ENCODE results near the gene RPS2. TPM values are rescaled to one million over a fixed set of nuclear protein-coding genes. Genes with fewer than 3 reads are reported as not detected.

The RPS2 gene
- total RNA-seq, 1 experiment from 2014 or later: 10,766 TPM

DNA sequence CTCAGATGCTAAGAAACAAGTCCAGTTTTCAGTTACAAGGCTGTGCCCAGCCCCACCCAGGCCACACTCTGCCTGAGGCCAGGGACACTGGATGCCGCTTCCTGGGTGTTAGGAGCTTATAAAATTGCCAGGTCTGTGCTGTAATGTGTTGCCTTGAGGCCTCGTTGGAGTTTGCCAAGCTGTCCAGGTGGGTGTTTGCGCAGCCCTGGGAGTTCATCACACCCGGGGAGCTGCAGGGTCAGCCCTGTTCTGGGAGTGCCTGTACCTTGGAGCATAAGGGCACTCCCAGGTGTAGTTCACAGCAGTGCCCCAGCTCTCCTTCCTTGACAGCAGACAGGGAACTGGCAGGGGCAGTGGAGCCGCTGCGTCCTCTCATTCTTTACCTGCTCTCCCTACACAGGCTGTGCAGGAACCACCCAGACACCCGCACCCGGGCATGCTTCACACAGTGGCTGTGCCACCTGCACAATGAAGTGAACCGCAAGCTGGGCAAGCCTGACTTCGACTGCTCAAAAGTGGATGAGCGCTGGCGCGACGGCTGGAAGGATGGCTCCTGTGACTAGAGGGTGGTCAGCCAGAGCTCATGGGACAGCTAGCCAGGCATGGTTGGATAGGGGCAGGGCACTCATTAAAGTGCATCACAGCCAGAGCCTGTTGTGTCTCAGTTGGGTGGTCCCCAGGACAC lies 21.0 kb upstream of the RPS2 start:
- DNase-seq (ENCODE audit: low read depth): no peak
- in situ Hi-C loops (cut with HindIII; ENCODE audit: low pct_unique_long_range_greater_than_20kb, low sequenced_read_pairs): no loop called here

DNA sequence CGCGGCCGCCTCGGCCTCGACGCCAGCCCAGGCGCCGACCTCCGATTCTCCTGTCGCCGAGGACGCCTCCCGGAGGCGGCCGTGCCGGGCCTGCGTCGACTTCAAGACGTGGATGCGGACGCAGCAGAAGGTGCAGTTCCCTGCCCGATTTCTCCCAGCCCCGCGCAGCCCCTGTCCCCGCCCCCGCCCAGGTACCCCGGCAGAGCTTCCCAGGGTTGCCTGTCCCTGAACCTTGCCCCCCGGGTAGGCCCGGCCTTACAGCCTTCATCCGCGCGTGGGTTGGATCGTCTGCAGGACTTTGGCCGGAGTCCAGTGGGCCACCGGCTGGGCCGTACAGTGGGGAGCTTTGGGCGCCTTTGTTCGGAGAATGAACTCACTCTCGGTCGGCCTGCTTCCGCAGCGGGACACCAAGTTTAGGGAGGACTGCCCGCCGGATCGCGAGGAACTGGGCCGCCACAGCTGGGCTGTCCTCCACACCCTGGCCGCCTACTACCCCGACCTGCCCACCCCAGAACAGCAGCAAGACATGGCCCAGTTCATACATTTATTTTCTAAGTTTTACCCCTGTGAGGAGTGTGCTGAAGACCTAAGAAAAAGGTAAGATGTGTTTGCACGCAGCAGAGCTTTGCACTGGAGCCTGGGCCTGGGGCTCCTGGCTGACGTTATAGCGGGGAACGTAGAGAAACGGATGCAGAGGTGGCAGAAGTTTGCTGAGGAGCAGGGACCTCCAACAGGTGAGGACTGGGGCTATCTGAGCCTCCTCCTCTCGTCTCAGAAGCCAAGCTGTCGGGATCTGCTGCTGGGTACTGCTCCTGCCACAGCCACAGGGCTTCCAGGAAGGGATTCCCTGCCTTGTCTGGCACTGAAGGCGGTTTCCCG lies 20.0 kb upstream of the RPS2 start:
- in situ Hi-C loops (cut with HindIII; ENCODE audit: low pct_unique_long_range_greater_than_20kb, low sequenced_read_pairs): no loop called here
- no peak for DNase-seq (ENCODE audit: low read depth)

DNA sequence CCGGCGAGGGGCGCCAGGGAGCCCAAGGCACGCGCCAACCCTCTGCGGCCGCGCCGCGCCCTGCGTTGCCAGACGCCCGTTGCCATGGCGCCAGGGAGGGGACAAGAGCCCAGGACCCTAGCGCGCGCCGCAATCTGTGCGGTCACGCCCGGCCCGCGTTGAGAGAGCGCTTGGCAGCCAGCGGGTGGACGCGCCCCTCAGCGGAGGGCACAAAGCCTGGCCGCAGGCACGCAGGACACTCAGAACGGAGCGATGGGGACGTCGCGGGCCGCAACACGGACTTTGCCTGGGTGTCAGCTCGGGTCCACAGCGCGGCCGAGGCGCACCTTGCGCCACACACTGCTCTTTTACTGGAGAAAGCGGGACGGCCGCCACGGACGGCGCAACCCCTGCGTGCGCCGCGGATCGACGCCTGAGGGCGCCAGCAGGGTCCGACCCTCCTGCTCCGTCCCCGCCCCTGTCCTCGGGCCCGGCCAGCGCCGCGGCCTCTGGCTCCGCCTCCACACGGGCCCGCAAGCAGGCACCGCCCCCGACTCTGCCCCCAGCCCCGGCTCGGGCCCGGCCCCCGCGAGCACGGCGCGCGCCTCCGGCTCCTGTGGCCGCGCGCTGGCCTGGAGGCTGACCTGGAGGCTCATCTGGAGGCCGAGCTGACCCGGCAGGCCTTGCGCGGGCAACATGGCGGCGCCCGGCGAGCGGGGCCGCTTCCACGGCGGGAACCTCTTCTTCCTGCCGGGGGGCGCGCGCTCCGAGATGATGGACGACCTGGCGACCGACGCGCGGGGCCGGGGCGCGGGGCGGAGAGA lies 19.1 kb upstream of the RPS2 start, which contains the start of gene GFER:
Gene GFER, plus strand, starts transcription at position 650 of the 803 bp plus-strand sequence. Its CDS starts 26 bp downstream, at position 676.
- in situ Hi-C loops (cut with HindIII; ENCODE audit: low pct_unique_long_range_greater_than_20kb, low sequenced_read_pairs): no loop called here
- DNase-seq (ENCODE audit: low read depth): peak; percentile 92

DNA sequence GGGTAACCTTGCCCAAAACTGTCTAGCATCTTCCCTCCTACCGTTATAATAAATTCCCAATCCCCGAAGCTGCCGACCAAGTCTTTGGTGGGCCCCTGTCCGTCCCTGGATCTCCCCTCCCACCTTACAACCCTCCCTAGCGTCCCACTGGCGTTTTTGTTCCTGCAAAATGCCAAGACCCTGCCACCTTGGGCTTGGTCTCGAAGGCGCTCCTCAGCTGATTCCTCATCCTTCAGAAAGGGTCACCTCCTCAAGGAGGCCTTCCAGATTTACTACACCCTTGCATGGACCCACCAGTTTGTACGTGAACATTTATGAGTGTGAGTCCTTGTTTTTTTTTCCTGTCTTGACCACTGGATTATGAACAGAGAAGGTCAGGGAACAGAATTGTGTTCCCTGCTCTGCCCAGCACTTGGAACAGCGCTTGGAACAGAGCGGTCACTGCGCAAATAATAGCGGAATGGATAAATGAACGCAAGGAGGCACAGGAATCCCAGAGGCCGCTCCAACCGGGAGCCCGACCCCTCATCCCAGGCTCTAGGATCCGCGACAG lies 18.4 kb upstream of the RPS2 start:
- in situ Hi-C loops (cut with HindIII; ENCODE audit: low pct_unique_long_range_greater_than_20kb, low sequenced_read_pairs): no loop called here
- no peak for DNase-seq (ENCODE audit: low read depth)

DNA sequence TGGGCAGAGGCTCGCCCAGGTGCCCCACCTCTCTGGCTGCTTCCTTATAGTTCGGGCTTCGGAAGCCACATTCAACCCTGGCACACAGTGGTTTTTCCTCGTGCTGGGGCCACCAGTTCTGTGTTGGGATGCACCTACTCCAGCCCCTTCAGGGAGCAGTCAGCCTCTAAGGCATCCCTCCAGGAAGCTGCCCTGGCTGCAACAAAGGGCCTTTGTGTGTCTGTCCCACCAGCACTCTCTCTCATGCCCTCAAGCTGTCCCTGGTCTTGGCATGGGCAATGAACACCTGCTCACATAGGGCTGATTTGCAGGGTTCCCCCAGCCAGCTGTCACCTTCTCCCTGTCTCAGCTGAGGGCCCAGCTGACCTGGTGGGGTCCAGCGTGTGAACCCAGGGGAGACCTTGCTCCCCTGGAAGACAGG lies 17.4 kb upstream of the RPS2 start:
- no peak for DNase-seq (ENCODE audit: low read depth)
- in situ Hi-C loops (cut with HindIII; ENCODE audit: low pct_unique_long_range_greater_than_20kb, low sequenced_read_pairs): no loop called here

DNA sequence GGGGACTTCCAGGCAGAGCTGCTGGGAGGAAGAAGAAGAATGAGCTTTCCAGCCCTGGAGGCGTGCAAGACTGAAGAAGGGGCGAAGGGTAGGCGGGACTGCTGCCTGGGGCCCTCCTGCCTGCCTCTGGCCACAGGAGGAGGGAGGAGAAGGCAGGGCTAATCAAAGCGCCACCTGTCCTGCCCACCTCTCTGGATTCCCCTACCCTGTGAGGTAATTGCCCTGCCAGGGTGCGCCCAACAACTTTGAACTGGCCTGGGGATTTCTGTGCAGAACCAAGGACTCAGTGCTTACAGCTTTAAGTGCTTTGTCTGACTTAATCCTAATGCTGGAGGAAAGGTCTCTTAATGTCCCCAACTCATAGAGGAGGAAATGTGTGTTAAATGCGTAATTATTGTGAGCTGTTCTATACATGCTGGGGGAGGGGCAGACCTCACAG lies 16.8 kb upstream of the RPS2 start, which contains the start of gene NOXO1:
Gene NOXO1, minus strand, starts transcription at position 72 of the 439 bp plus-strand sequence. CDS start 290 bp downstream, outside the sequence.
- DNase-seq (ENCODE audit: low read depth): no peak
- in situ Hi-C loops (cut with HindIII; ENCODE audit: low pct_unique_long_range_greater_than_20kb, low sequenced_read_pairs): no loop called here

DNA sequence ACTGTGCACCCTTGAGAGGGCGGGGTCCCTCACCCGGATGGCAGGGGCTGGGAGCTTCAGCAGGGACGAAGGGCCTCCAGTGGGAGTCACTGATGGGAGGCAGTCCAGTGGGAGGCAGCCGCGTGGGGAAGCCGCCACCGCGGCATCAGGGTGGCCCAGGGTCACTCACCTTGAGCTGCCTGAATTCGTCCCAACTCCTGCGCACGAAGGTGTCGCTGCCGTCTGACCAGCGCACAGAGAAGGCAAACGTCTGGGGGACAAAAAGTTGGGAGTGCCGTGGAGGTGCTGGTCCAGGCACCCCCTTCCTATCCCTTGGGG lies 16.1 kb upstream of the RPS2 start:
- DNase-seq (ENCODE audit: low read depth): no peak
- in situ Hi-C loops (cut with HindIII; ENCODE audit: low pct_unique_long_range_greater_than_20kb, low sequenced_read_pairs): no loop called here

DNA sequence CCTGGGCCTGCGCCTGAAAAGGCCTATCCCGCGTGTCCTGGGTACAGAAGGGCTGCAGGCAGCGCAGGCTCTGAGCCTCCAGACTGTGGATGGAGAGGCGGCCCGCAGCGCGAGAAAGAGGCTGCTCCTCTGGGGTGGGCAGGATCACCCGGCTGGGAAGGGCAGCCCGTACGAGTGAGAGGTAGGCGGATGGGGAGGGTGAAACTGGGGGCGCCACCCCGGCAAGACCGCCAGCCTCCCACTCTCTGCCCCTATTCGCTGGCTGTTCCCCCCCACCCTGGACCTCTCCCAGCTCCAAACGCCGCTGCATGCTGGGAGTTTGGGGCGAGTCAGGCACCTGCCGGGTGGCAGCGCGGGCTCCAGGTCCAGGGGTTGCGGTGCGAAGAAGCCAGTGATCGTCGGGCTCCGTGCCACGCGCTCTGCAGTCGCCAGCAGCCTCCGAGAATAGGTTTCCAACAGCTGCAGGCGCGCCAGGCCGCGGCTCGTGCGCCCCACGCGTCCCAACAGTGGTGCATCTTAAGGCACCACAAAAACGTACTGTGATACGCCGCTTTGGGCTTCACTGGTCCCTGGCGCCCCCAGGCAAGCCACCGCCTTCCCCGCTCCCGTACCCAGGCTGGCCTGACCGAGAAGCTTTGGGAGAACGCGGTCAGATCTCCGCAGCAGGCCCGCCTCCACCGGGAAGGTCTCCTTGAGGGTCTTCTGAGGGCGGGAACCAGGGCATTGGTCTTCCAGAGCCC lies 15.6 kb upstream of the RPS2 start:
- DNase-seq (ENCODE audit: low read depth): no peak
- in situ Hi-C loops (cut with HindIII; ENCODE audit: low pct_unique_long_range_greater_than_20kb, low sequenced_read_pairs): no loop called here

DNA sequence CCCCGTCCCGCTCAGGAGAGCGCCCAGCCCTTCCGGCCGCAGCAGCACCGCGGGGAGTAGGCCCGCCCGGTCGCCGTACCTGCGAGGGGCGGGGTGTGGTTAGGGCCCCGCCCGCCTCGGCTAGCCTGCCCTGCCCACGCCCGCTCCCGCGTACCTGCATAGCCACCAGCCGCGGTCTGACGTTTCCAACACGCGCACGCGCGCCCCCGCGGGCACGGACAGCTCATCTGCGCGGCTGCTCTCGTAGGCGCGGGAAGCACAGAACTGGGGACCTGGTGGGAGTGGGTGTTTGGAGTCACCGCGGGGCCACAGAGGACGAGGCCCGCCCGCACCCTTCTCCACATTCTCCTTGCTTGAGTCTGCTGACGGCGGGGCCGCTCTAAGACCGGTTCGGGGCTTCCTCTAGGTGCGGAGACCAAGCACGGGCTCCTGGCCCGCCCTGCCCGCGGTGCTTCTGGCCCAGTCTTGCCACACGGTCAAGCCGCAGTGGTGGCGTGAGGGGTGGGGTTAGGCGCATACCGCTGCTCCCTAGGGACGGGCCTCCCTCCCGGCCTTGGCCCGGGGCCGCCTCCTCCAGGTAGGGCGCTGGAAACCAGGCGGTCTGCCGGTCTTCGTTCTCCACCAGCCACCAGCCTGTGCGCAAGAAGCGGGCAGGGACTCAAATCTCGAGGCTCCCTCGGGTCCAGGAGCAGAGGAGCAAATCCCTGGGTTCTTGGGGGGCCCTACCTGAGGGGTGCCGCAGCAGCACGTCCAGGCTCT lies 14.8 kb upstream of the RPS2 start:
- DNase-seq (ENCODE audit: low read depth): no peak
- in situ Hi-C loops (cut with HindIII; ENCODE audit: low pct_unique_long_range_greater_than_20kb, low sequenced_read_pairs): no loop called here

DNA sequence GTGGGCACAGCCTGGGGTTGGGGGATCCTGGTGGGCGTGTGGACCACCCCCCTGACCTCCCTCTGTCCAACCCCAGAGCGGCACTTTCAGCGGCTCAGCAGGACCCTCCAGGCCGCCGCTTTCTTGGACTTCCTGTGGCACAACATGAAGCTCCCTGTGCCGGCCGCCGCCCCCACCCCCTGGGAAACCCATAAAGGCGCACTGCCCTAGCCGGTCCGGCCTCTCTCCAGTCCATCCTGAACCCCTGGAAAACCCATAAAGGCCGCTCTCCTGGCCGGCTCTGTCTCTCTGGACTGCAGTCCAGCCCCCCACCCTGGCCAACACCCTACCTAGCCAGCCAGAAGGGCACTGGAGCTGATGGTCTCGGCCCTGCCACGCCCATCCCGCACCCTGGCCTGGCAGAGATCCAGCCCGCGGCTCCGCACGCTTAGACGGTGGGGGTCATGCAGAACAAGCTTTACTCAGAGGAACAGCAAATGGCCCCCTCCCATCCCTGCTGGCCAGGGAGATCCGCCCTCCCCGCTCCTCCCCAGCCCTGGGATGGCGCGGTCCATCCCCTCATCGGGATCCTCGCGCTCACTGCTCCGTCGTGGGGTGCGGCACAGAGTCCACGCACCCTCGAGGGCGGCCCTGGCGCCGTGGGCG lies 14.0 kb upstream of the RPS2 start:
- in situ Hi-C loops (cut with HindIII; ENCODE audit: low pct_unique_long_range_greater_than_20kb, low sequenced_read_pairs): no loop called here
- DNase-seq (ENCODE audit: low read depth): no peak

DNA sequence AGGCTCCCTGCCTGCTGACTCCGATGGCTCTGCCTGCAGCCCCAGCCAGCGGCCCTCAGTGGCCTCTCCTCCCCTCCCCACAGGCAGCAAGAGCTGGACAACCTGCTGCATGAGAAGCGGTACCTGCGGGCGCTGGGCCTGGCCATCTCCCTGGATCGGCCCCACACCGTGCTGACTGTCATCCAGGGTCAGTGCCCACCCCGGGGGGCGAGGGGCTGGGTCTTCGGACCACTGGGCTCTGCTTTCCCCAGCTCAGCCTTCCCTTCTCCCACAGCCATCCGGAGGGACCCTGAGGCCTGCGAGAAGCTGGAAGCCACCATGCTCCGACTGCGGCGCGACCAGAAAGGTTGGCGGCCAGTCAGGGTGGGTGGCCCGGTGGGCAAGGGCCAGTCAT lies 13.2 kb upstream of the RPS2 start:
- in situ Hi-C loops (cut with HindIII; ENCODE audit: low pct_unique_long_range_greater_than_20kb, low sequenced_read_pairs): no loop called here
- no peak for DNase-seq (ENCODE audit: low read depth)

DNA sequence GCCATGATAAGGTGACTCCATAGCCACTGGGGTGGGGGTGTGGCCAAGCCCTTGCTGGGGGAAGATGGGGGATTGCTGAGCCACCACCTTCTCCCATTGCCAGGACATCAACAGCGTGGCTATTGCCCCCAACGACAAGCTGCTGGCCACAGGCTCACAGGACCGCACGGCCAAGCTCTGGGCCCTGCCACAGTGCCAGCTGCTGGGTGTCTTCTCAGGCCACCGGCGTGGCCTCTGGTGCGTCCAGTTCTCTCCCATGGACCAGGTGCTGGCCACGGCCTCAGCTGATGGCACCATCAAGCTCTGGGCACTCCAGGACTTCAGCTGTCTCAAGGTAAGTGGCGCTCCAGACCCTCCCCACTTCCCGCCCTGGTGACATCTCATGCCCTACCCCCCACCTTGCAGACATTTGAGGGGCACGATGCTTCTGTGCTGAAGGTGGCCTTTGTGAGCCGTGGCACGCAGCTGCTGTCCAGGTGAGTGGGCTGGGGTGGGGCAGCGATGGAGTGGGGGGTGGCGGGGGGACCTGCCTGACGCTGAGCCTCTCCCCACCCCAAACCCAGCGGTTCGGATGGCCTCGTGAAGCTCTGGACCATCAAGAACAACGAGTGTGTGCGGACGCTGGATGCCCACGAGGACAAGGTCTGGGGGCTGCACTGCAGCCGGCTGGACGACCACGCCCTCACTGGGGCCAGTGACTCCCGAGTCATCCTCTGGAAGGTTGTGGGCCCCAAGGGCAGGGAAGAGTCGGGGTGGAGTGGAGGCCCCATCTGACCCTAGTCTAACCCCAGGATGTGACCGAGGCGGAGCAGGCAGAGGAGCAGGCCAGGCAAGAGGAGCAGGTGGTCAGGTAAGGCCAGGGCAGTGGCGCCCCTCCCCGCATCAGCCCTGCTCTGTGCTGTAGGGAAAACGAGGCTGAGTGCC lies 12.6 kb upstream of the RPS2 start:
- no peak for DNase-seq (ENCODE audit: low read depth)
- in situ Hi-C loops (cut with HindIII; ENCODE audit: low pct_unique_long_range_greater_than_20kb, low sequenced_read_pairs): no loop called here

DNA sequence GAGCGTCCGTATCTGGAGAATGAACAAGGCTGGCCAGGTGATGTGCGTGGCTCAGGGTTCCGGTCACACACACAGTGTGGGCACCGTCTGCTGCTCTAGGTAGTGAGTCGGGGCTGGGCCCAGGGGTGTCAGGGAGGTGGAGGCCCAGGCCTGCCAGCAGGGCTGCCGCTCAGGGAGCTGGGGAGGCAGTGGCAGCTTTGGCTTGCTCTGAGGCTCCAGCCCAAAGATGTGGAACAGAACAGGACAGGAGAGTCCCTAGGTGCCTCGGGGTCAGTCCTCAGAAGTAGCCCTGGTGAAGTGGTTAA lies 11.5 kb upstream of the RPS2 start:
- no peak for DNase-seq (ENCODE audit: low read depth)
- in situ Hi-C loops (cut with HindIII; ENCODE audit: low pct_unique_long_range_greater_than_20kb, low sequenced_read_pairs): no loop called here

DNA sequence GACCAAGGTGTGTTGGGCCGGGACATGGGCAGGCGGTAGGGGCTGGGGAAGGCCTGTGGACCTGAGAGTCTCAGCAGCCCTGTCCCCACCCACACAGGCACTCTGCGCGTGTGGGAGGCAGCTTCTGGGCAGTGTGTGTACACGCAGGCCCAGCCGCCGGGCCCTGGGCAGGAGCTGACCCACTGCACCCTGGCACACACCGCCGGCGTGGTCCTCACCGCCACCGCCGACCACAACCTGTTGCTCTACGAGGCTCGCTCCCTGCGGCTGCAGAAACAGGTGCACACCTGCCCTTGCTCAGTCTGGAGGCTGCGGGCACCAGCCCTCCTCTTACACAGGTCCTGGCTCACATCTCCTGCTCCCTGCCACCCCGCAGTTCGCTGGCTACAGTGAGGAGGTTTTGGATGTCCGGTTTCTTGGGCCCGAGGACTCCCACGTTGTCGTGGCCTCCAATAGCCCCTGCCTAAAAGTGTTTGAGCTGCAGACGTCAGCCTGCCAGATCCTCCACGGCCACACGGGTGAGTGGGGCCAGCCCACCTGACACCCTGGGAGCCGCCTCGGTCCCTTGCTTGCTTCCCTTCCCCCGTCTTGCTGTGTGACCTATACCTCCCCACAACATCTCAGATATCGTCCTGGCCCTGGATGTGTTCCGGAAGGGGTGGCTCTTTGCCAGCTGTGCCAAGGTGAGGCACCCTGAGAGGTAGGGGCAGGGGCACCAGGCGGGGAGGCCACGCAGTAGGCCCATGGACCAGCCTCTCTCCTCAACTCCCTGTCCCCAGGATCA lies 11.0 kb upstream of the RPS2 start:
- no peak for DNase-seq (ENCODE audit: low read depth)
- in situ Hi-C loops (cut with HindIII; ENCODE audit: low pct_unique_long_range_greater_than_20kb, low sequenced_read_pairs): no loop called here

All from Caki2 (cell line).